Small intestine (tissue), 7 donors: ENCODE data around the gene DPPA5. TPM values are rescaled to one million over a fixed set of nuclear protein-coding genes. Genes with fewer than 3 reads are reported as not detected.
A peak's percentile ranks its signal among the peaks of the same experiment; 100 is the strongest.

Experiments
- DNase-seq, 2 donors: peaks; one replicate each; pipeline versions ENCODE4 v3.0.0 to v3.0.0-alpha.2; 2013
- FAIRE-seq: peaks from 2 replicates; lab custom pipeline; 2012; peaks lifted over from hg19 to GRCh38; lab: Jason Lieb, UNC
- H3K27ac ChIP-seq, 3 donors: one replicate each; pipeline ENCODE4 v1.5.1; 2013; ENCODE audit warnings: low read length in 2 of 3, mild to moderate bottlenecking in 2 of 3, control low read depth in 1 of 3, inconsistent platforms in 1 of 3, low read depth in 1 of 3, moderate library complexity in 1 of 3
- H3K27me3 ChIP-seq, 3 donors: one replicate each; pipeline ENCODE4 v1.6.1; 2013; ENCODE audit warnings: low read length in 3 of 3, inconsistent platforms in 1 of 3; ENCODE audit not compliant: control insufficient read depth in 3 of 3, insufficient read depth in 3 of 3
- H3K36me3 ChIP-seq, 3 donors: one replicate each; pipeline ENCODE4 v1.6.1; 2013; ENCODE audit warnings: low read length in 3 of 3, inconsistent platforms in 1 of 3, low read depth in 1 of 3, mild to moderate bottlenecking in 1 of 3, moderate library complexity in 1 of 3; ENCODE audit not compliant: control insufficient read depth in 3 of 3, insufficient read depth in 2 of 3
- H3K4me1 ChIP-seq, 3 donors: one replicate each; pipeline ENCODE4 v1.6.1; 2013; ENCODE audit warnings: low read length in 2 of 3, inconsistent platforms in 1 of 3, low read depth in 1 of 3, mild to moderate bottlenecking in 1 of 3, moderate library complexity in 1 of 3; ENCODE audit not compliant: control insufficient read depth in 3 of 3, insufficient read depth in 2 of 3
- H3K4me3 ChIP-seq, 3 donors: one replicate each; pipeline ENCODE4 v1.5.1; 2013; ENCODE audit warnings: low read length in 3 of 3, control low read depth in 1 of 3, inconsistent platforms in 1 of 3, low read depth in 1 of 3, mild to moderate bottlenecking in 1 of 3, moderate library complexity in 1 of 3
- H3K9me3 ChIP-seq, 2 donors: one replicate each; pipeline ENCODE4 v1.6.1; 2013; ENCODE audit warnings: low read depth in 1 of 2, low read length in 1 of 2; ENCODE audit not compliant: control insufficient read depth in 2 of 2, insufficient read depth in 1 of 2
- WGBS, 3 donors: extraction: QIAGEN DNeasy Blood & Tissue Kit; methylation state at CpG; one replicate each; pipeline ENCODE4 v1.1.7; 2013; 5-methylcytosine and 5-hydroxymethylcytosine counted together
- polyA plus RNA-seq, 4 donors: library from polyadenylated mRNA; stranded (reverse) in 3 of 4; unstranded in 1 of 4; fragments of 200-250 nt in 3 of 4; fragments of 120-200 nt in 1 of 4; gene quantifications; one replicate each; pipeline versions ENCODE4 v1.2.1 to v1.2.3, GENCODE V29; 2013
- donor health status: healthy with polysubstance abuse.
- donor health status: control.
- donor health status: control.
- donor health status: Bipolar disorder and iron deficiency.
- donor health status: healthy.

DPPA5 gene
- polyA plus RNA-seq, 4 donors, result not detected

DNA sequence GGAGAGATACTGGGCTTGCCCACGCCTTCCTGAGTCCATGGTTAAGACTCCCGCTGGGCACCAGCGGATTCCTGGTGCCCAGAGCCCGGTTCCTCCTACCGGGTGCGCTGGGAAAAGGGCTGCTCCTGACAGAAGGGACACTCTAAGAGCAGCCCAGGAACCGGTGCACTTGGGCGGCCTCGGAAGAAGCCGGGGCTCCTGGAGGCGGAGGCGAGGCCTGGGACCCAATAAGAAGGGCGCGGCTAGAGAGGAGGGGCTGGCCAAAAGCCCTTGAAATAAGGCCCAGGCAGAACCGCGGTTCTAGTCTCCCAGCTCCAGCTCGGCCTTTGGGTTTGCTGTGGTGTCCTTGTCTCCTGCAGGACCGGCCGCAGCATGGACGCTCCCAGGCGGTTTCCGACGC, 8.3 kb upstream of the DPPA5 start, which contains the start of gene KHDC3L:
TSS of gene KHDC3L (plus strand) at position 301 of the 400 bp plus-strand sequence. CDS start at position 373, 72 bp downstream.
- Histone ChIP-seq H3K27me3 (no peaks in the 10 kb centered on the region), H3K4me3 (no peak within 1 kb of the TSS), H3K4me1 (no peaks in the 10 kb centered on the region), H3K36me3 (no peaks in the 10 kb centered on the region), H3K9me3 (peaks cover 0 to 9% of the 10 kb centered on the region in 2 donors), H3K27ac (no peak within 1 kb of the TSS)
- FAIRE-seq (no peak), DNase-seq (no peak)
- 89 to 91% (median 91%) methylated on average over 23 of the region's 23 CpGs for WGBS, 3 donors

DNA sequence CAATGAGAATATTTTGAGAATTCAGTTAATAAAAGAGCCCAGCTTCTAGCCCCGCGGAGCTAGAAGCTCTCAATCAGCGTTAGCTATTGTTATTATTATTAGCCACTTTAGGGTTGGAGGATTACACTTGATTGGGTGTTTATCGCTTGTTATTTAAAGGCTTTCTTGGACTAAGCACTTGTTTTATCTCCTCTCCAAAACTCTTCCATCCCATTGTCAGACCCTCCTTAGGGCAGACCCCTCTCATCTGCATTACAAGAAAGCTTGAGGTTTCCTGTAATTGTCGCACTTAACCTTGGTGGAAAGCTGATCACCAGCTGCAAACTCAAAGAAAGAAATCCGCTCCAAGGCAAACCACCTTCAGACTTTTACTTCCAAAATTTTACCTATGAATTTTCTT, 4.8 kb downstream of the DPPA5 start:
- no peaks in the 10 kb centered on the region for H3K9me3 ChIP-seq
- no peak overlapping the region for H3K27ac ChIP-seq
- no peak for DNase-seq
- 21 to 39% (median 32%) methylated on average over 6 of the region's 6 CpGs for WGBS, 3 donors
- no peaks in the 10 kb centered on the region for H3K4me1 ChIP-seq
- peaks cover 0 to 2% (median 0%) of the 10 kb centered on the region in 3 donors for H3K36me3 ChIP-seq
- FAIRE-seq, result no peak
- no peak overlapping the region for H3K4me3 ChIP-seq
- peaks cover 0 to 37% (median 14%) of the 10 kb centered on the region in 3 donors for H3K27me3 ChIP-seq

DNA sequence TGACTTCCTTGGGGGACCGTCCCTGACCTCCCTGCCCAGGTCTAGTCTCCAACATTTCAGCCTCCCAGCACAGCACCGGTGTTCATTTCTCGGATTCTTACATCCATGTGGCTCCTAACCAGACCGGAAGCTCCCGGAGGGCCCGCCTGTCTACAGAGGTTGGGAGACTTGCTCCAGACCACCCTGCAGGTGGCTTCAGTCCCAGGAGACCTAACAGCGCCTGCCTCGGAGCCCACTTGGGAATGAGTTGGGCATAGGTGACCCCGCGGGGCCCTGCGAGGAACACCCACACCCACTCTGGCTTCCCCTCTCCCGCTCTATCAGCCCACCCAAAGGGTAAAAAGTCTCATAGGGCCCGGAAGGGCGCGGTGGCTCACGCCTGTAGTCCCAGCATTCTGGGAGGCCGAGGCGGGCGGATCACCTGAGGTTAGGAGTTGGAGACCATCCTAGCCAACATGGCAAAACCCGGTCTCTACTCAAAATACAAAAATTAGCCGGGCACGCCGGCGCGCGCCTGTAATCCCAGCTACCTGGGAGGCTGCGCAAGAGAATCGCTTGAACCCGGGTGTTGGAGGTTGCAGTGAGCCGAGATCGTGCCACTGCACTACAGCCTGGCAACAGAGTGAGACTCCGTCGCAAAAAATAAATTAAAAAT, 5.4 kb downstream of the DPPA5 start:
- H3K36me3 ChIP-seq, result peaks cover 0 to 2% (median 0%) of the 10 kb centered on the region in 3 donors

DNA sequence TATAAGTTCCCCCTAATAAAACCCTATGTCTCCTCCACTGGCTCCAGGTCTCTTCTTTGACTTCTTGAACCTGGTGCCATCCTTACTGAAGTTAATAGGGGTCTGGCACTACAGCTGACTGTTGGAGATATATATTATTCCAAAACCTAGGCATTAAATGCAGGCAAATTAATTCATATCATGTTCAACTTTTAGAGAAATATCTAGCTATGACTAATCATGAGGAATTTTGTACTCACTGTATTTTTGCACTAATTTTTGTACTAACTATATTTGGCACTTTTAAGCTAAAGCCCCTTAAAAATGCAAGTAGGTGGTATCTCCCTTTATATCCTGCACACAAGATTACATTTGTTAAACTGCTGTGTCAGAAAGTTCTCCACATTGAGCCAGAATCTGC, 10.9 kb downstream of the DPPA5 start:
- Histone ChIP-seq H3K27me3 (peaks cover 0 to 6% (median 6%) of the 10 kb centered on the region in 3 donors), H3K4me1 (no peaks in the 10 kb centered on the region), H3K27ac (no peak overlapping the region), H3K4me3 (no peak overlapping the region), H3K36me3 (no peaks in the 10 kb centered on the region), H3K9me3 (no peaks in the 10 kb centered on the region)
- FAIRE-seq (no peak), DNase-seq (no peak)

More for the DNA sequence above, 5.4 kb downstream of the DPPA5 start:
- Histone ChIP-seq H3K9me3 (no peaks in the 10 kb centered on the region), H3K27me3 (peaks cover 0 to 34% (median 14%) of the 10 kb centered on the region in 3 donors), H3K4me3 (no peak overlapping the region), H3K4me1 (no peaks in the 10 kb centered on the region), H3K27ac (no peak overlapping the region)
- WGBS, 3 donors, result 43 to 68% (median 62%) methylated on average over 33 of the region's 33 CpGs
- DNase-seq (no peak), FAIRE-seq (no peak)

DNA sequence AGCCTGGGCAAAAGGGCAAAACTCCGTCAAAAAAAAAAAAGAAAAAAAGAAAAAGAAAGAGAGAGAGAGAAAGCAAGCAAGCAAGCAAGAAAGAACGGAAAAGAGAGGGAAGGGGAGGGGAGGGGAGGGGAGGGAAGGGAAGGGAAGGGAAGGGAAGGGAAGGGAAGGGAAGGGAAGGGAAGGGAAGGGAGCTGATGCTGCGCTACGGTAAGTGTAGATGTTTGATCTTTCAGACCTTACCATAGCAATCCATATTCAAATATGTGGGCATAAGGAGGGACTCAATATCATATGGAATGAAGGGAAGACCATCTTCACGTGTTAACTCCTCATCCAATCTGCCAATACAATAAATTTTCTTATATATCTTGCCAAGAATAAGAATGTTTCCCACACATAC, 11.9 kb downstream of the DPPA5 start:
- H3K4me3 ChIP-seq, result no peak overlapping the region
- 75 to 84% (median 80%) methylated on average over 5 of the region's 5 CpGs for WGBS, 3 donors
- peaks cover 0 to 2% (median under 1%) of the 10 kb centered on the region in 3 donors for H3K27me3 ChIP-seq
- H3K36me3 ChIP-seq, result no peaks in the 10 kb centered on the region
- H3K4me1 ChIP-seq, result no peaks in the 10 kb centered on the region
- FAIRE-seq (no peak), DNase-seq (no peak)
- H3K27ac ChIP-seq, result no peak overlapping the region
- H3K9me3 ChIP-seq, result no peaks in the 10 kb centered on the region

DNA sequence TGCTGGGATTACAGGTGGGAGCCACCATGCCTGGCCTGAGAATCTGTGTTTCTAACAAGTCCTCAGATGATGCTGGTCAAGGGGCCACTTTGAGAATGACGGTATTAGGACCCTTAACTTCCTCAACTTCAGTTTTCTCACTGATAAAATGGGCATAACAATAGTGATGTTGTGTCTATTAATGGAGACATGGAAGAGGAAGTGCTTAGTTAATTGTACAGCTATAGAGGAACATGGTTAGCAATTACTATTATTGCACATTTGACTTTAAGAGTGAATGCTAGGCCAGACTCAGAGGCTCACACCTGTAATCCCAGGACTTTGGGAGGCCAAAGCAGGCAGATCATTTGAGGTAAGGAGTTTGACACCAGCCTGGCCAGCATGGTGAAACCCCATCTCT, 12.7 kb downstream of the DPPA5 start:
- FAIRE-seq (no peak), DNase-seq (no peak)
- H3K9me3 ChIP-seq, result no peaks in the 10 kb centered on the region
- H3K36me3 ChIP-seq, result no peaks in the 10 kb centered on the region
- WGBS, 3 donors, result 61 to 67% (median 65%) methylated on average over 1 of the region's 1 CpG
- H3K4me1 ChIP-seq, result no peaks in the 10 kb centered on the region
- no peak overlapping the region for H3K27ac ChIP-seq
- no peak overlapping the region for H3K4me3 ChIP-seq
- no peaks in the 10 kb centered on the region for H3K27me3 ChIP-seq

DNA sequence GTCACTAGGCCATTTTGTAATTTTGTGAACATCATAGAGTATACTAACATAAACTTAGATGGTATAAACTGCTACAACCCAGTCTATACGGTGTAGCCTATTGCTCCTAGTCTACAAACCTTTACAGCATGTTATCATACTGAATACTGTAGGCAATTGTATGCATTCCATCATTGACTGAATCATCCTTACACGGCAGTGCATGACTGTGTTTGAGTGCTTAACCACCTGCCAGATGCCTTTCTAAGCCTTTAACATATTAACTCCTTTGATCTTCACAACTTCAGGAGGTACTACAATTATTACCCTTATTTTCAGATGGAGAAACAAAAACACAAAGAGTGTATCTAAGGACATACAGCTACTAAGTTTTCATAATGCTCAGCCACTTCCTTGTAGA, 14.0 kb downstream of the DPPA5 start:
- H3K4me1 ChIP-seq, result no peaks in the 10 kb centered on the region
- no peaks in the 10 kb centered on the region for H3K36me3 ChIP-seq
- WGBS, 3 donors, result 12 to 45% (median 32%) methylated on average over 2 of the region's 2 CpGs
- no peaks in the 10 kb centered on the region for H3K9me3 ChIP-seq
- DNase-seq (peak in 1 of 2 donors; percentile 14), FAIRE-seq (no peak)
- no peaks in the 10 kb centered on the region for H3K27me3 ChIP-seq
- no peak overlapping the region for H3K4me3 ChIP-seq
- no peak overlapping the region for H3K27ac ChIP-seq

DNA sequence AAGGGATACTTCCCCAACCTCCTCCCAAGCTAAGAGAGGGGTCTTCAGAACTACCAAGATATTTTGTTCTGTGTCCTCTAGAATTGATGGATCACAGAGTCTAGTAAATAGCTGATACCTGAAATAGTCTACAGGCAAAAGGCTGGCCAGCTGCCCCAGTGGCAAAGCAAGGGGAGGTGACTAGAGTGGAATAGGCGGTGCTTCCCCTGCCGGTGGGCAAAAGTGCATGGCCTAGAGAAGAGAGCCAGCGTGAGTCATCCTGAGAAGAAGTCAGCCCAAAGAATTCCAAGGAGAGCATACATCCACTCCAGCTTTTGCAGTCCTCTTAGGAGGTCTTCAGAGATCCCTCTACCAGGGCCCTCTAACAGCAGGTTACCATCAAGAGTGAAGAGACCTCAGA, 14.7 kb downstream of the DPPA5 start:
- Histone ChIP-seq H3K27me3 (no peaks in the 10 kb centered on the region), H3K9me3 (no peaks in the 10 kb centered on the region), H3K36me3 (no peaks in the 10 kb centered on the region), H3K4me1 (no peaks in the 10 kb centered on the region), H3K4me3 (no peak overlapping the region), H3K27ac (no peak overlapping the region)
- DNase-seq (no peak), FAIRE-seq (no peak)
- 69 to 79% (median 74%) methylated on average over 3 of the region's 3 CpGs for WGBS, 3 donors

DNA sequence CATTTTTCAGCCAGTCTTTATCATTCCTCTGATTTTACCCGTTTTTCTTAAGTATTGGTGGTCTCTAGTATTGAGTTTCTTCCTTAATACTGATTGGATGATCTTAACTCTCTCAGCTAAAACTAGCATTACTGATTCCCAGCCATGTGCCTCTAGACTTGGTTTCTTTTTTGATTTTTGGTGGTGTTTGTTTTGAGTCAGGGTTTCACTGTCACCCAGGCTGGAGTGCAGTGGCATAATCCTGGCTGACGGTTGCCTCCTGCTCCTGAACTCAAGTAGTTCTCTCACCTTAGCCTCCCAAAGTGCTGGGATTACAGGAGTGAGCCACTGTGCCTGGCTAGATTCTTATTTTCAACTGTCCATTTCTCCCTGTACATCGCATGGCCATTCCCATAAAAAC, 24.9 kb downstream of the DPPA5 start:
- no peaks in the 10 kb centered on the region for H3K4me1 ChIP-seq
- no peaks in the 10 kb centered on the region for H3K36me3 ChIP-seq
- FAIRE-seq, result no peak
- no peak overlapping the region for H3K4me3 ChIP-seq
- no peak for DNase-seq
- H3K27ac ChIP-seq, result no peak overlapping the region
- H3K9me3 ChIP-seq, result no peaks in the 10 kb centered on the region
- 42 to 58% (median 46%) methylated on average over 3 of the region's 3 CpGs for WGBS, 3 donors
- H3K27me3 ChIP-seq, result peaks cover 0 to 5% (median 2%) of the 10 kb centered on the region in 3 donors
